Liver (tissue), 9 donors: ENCODE data around the gene CYP2R1. TPM values are rescaled to one million over a fixed set of nuclear protein-coding genes. Genes with fewer than 3 reads are reported as not detected.
"Not testable (repeated sequence)": the region's sequence is repeated elsewhere in the genome, so short reads cannot be mapped to it uniquely, and the experiment has no call there.

Source experiments
- DNase-seq: peaks from one replicate; pipeline ENCODE4 v3.0.0-alpha.2; 2017; ENCODE audit warnings: low spot score
- H3K27ac ChIP-seq, 2 donors: one replicate each; pipeline ENCODE4 v1.7.0; 2013; ENCODE audit warnings: inconsistent platforms in 2 of 2, low read length in 2 of 2, control low read depth in 1 of 2, low read depth in 1 of 2, mild to moderate bottlenecking in 1 of 2
- H3K27me3 ChIP-seq, 4 donors: one replicate each; pipeline versions ENCODE4 v1.6.1 to v1.7.0; 2013; ENCODE audit warnings: low read length in 3 of 4, inconsistent platforms in 1 of 4, mild to moderate bottlenecking in 1 of 4, moderate library complexity in 1 of 4; ENCODE audit not compliant: control insufficient read depth in 4 of 4, insufficient read depth in 4 of 4
- H3K36me3 ChIP-seq, 4 donors: one replicate each; pipeline versions ENCODE4 v1.6.1 to v1.7.0; 2013; ENCODE audit warnings: low read length in 3 of 4, mild to moderate bottlenecking in 3 of 4, low read depth in 1 of 4, moderate library complexity in 1 of 4; ENCODE audit not compliant: control insufficient read depth in 4 of 4, insufficient read depth in 3 of 4
- H3K4me1 ChIP-seq, 4 donors: one replicate each; pipeline versions ENCODE4 v1.6.1 to v1.7.0; 2013; ENCODE audit warnings: low read length in 3 of 4, mild to moderate bottlenecking in 3 of 4, moderate library complexity in 1 of 4; ENCODE audit not compliant: control insufficient read depth in 4 of 4, insufficient read depth in 4 of 4
- H3K4me3 ChIP-seq, 3 donors: one replicate each; pipeline versions ENCODE4 v1.6.1 to v1.7.0; 2013; ENCODE audit warnings: low read length in 3 of 3, control low read depth in 1 of 3, low read depth in 1 of 3, mild to moderate bottlenecking in 1 of 3
- H3K9ac ChIP-seq, 2 donors: one replicate each; pipeline ENCODE4 v1.7.0; 2013; ENCODE audit warnings: low read length in 2 of 2, mild to moderate bottlenecking in 2 of 2, moderate library complexity in 2 of 2, control low read depth in 1 of 2, low read depth in 1 of 2
- H3K9me3 ChIP-seq, 4 donors: one replicate each; pipeline versions ENCODE4 v1.6.1 to v1.7.0; 2013; ENCODE audit warnings: low read length in 3 of 4; ENCODE audit not compliant: control insufficient read depth in 4 of 4
- ATF3 ChIP-seq: IDR thresholded peaks from 2 replicates; pipeline ENCODE4 v1.6.1; 2016; ENCODE audit warnings: antibody characterized with exemption
- CTCF ChIP-seq: fragments of 150-350 bp; IDR thresholded peaks from 2 replicates; pipeline ENCODE4 v1.5.1; 2017; ENCODE audit warnings: improper control_type of control experiment, low read depth, low read length; ENCODE audit not compliant: missing input control
- FOXA2 ChIP-seq: IDR thresholded peaks from 2 replicates; pipeline ENCODE4 v1.6.1; 2016; ENCODE audit warnings: antibody characterized with exemption
- HNF4A ChIP-seq, 2 donors: conservative IDR thresholded peaks; 2 replicates each; pipeline ENCODE4 v1.6.1; 2016; ENCODE audit warnings: antibody characterized with exemption in 2 of 2, mild to moderate bottlenecking in 2 of 2
- JUND ChIP-seq, 2 donors: IDR thresholded peaks; 2 replicates each; pipeline ENCODE4 v1.6.1; 2016; ENCODE audit warnings: antibody characterized with exemption in 2 of 2
- MAX ChIP-seq: IDR thresholded peaks from 2 replicates; pipeline ENCODE4 v1.6.1; 2016; ENCODE audit warnings: antibody characterized with exemption
- NR2F2 ChIP-seq: IDR thresholded peaks from 2 replicates; pipeline ENCODE4 v1.6.1; 2016; ENCODE audit warnings: antibody characterized with exemption
- RAD21 ChIP-seq, 2 donors: IDR thresholded peaks; 2 replicates each; pipeline ENCODE4 v1.6.1; 2016; ENCODE audit warnings: antibody characterized with exemption in 2 of 2, mild to moderate bottlenecking in 2 of 2
- REST ChIP-seq: IDR thresholded peaks from 2 replicates; pipeline ENCODE4 v1.6.1; 2016; ENCODE audit warnings: antibody characterized with exemption, mild to moderate bottlenecking
- RXRA ChIP-seq, 2 donors: IDR thresholded peaks; 2 replicates each; pipeline ENCODE4 v1.6.1; 2017 to 2018; ENCODE audit warnings: antibody characterized with exemption in 2 of 2, mild to moderate bottlenecking in 1 of 2
- TAF1 ChIP-seq: conservative IDR thresholded peaks from 2 replicates; pipeline ENCODE4 v1.6.1; 2016; ENCODE audit warnings: antibody characterized with exemption, mild to moderate bottlenecking
- YY1 ChIP-seq: IDR thresholded peaks from 2 replicates; pipeline ENCODE4 v1.6.1; 2016; ENCODE audit warnings: antibody characterized with exemption, mild to moderate bottlenecking
- ZBTB33 ChIP-seq: IDR thresholded peaks from 2 replicates; pipeline ENCODE4 v1.6.1; 2016; ENCODE audit warnings: antibody characterized with exemption
- WGBS: extraction: QIAGEN DNeasy Blood & Tissue Kit; methylation state at CpG from one replicate; pipeline ENCODE4 v1.1.7; 2013; 5-methylcytosine and 5-hydroxymethylcytosine counted together
- polyA plus RNA-seq, 2 donors: library from polyadenylated mRNA; stranded (reverse) in 1 of 2; unstranded in 1 of 2; fragments of 200-250 nt in 1 of 2; fragments of >200 nt in 1 of 2; fragmentation: Nextera tagmentation in 1 of 2; extraction: Ambion mirVana in 1 of 2; gene quantifications; one replicate each; pipeline versions ENCODE4 v1.2.1 to v1.2.3, GENCODE V29; 2013 to 2015
- total RNA-seq, 2 donors: library from RNA; depleted of rRNA; stranded (reverse); fragments of >200 nt; gene quantifications; one replicate each; pipeline ENCODE4 v1.2.3, GENCODE V29; 2014
- donor health status: healthy.
- donor health status: healthy.
- donor health status: healthy.
- donor health status: healthy.
- donor health status: healthy.

CYP2R1 gene
- total and polyA plus RNA-seq, 4 donors = 3.2 to 8.2 (median 6.7) TPM

- Histone ChIP-seq H3K4me3 (no peak overlapping the region), H3K4me1 (no peaks in the 10 kb centered on the region), H3K36me3 (peaks cover 6 to 29% (median 15%) of the 10 kb centered on the region in 4 donors), H3K27ac (no peak overlapping the region), H3K9me3 (no peaks in the 10 kb centered on the region), H3K9ac (no peak overlapping the region), H3K27me3 (no peaks in the 10 kb centered on the region)
- no peak for TF ChIP-seq NR2F2
- no peak for TF ChIP-seq TAF1
- TF ChIP-seq ZBTB33 = no peak
- TF ChIP-seq YY1 = no peak
- TF ChIP-seq FOXA2 = no peak
- no peak for TF ChIP-seq RAD21 (IDR thresholded peaks at IDR 0.05)
- no peak for TF ChIP-seq HNF4A (conservative IDR thresholded peaks at IDR 0.05)
- no peak for TF ChIP-seq REST
- no peak for TF ChIP-seq JUND (IDR thresholded peaks at IDR 0.05)
- no peak for TF ChIP-seq MAX
- DNase-seq = no peak
- WGBS = 95% methylated on average over 4 of the region's 4 CpGs
Observed at GRCh38 chr11:14873632-14874031, 18.4 kb downstream of the CYP2R1 start.

GRCh38 chr11:14872032-14872431 lies 20.0 kb downstream of the CYP2R1 start:
- no peak for DNase-seq
- no peak overlapping the region for H3K4me3 ChIP-seq
- no peak for TF ChIP-seq YY1
- no peak for TF ChIP-seq CTCF
- no peak for TF ChIP-seq ATF3
- TF ChIP-seq MAX = no peak
- TF ChIP-seq RXRA (IDR thresholded peaks at IDR 0.05) = no peak
- H3K36me3 ChIP-seq = peaks cover 4 to 27% (median 20%) of the 10 kb centered on the region in 4 donors
- H3K4me1 ChIP-seq = no peaks in the 10 kb centered on the region
- no peaks in the 10 kb centered on the region for H3K27me3 ChIP-seq
- no peak overlapping the region for H3K27ac ChIP-seq
- H3K9me3 ChIP-seq = no peaks in the 10 kb centered on the region
- no peak overlapping the region for H3K9ac ChIP-seq

GRCh38 chr11:14863775-14864174 lies 28.3 kb downstream of the CYP2R1 start:
- 97% methylated on average over 4 of the region's 4 CpGs for WGBS
- peaks cover 0 to 12% (median 9%) of the 10 kb centered on the region in 4 donors for H3K36me3 ChIP-seq
- H3K9me3 ChIP-seq, DNase-seq, H3K9ac ChIP-seq, H3K27me3 ChIP-seq, H3K4me3 ChIP-seq, H3K27ac ChIP-seq: not testable (repeated sequence)
- H3K4me1 ChIP-seq = peaks cover 2 to 13% (median 7%) of the 10 kb centered on the region in 4 donors
